Adrenal gland (tissue), 5 donors: ENCODE data around the gene MEGF11.

Source experiments
- POLR2A ChIP-seq, 2 donors: fragments of 450-650 bp; IDR thresholded peaks; one replicate each; pipeline ENCODE4 v1.6.1; 2017; ENCODE audit warnings: antibody characterized with exemption in 2 of 2, mild to moderate bottlenecking in 2 of 2, moderate library complexity in 1 of 2
- TF ChIP-seq, protein P1 (sequence below), 6 experiments: fragments of 450-650 bp in 4 of 6; fragments of 200-600 bp in 2 of 6; sonication (generic) in 1 of 6; IDR thresholded peaks; 1 replicate in 5 of 6; 2 replicates in 1 of 6; pipeline versions ENCODE4 v1.5.1 to v1.8.0; 2016 to 2021; ENCODE audit warnings: antibody characterized with exemption in 6 of 6, mild to moderate bottlenecking in 2 of 6, moderate library complexity in 1 of 6
- donor health status: DM: no; HTN: no; CAD: no.

DNA sequence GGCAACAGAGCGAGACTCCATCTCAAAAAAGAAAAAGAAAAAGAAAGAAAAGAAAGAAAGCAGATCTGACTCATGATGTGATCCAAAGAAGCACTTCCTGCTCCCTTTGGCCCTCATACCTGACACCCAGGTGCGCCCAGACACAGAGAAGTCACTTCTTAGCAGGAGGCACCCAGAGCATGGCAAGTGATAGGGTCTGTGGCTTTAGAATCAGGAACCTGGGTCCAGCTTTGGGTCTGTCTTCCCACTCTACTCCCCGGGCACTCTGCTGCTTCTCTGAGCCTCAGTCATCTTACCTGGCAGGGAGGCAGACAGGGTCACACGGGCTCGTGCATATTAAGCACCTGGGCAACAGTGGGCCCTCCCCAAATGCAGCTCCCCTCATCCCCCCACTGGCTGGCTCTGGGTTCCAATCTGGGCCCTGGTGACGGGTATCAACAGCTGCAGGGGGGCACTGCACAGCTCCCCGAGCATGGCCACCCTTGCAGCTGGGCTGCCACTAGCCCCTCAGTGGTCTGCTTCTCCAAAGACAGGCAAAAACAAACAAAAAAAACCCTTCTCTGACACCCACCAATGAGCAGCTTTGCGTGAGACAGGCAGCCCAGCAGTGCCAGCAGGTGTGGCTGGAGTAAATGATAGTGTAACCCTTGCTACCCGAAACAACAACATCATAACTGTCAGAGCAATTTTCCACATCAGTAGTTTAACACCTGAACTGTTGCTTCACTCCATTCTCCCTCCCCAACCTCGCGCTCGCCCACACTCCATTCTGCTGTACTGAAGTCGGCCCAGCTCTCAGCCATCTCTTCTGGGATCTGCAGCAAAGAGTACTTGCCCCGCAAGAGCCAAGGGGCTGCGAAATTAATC, 99.8 kb downstream of the MEGF11 start:
- TF ChIP-seq, protein P1, sequence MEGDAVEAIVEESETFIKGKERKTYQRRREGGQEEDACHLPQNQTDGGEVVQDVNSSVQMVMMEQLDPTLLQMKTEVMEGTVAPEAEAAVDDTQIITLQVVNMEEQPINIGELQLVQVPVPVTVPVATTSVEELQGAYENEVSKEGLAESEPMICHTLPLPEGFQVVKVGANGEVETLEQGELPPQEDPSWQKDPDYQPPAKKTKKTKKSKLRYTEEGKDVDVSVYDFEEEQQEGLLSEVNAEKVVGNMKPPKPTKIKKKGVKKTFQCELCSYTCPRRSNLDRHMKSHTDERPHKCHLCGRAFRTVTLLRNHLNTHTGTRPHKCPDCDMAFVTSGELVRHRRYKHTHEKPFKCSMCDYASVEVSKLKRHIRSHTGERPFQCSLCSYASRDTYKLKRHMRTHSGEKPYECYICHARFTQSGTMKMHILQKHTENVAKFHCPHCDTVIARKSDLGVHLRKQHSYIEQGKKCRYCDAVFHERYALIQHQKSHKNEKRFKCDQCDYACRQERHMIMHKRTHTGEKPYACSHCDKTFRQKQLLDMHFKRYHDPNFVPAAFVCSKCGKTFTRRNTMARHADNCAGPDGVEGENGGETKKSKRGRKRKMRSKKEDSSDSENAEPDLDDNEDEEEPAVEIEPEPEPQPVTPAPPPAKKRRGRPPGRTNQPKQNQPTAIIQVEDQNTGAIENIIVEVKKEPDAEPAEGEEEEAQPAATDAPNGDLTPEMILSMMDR (IDR thresholded peaks at IDR 0.05), result no peak
- no peak for TF ChIP-seq POLR2A (IDR thresholded peaks at IDR 0.05)
